Measurements from ENCODE around the gene ISM1.

ISM1 gene

DNA sequence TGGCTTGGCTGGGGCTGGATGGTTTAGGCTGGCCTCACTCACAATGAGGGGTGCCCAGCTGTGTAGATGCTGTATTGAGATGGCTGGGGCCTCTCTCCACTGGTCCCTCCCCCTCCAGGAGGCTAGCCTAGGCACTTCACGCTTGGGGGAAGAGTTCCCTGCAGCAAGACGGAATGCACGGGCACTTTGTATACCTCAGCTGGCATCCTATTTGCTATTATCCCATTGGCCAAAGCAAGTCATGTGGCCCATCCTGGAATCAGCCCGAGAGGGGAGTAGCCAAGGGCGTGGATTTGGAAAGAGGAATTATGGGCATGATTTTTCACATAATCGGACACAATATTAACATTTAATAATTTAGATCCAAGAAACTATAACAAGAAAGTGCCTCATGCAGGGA is 64.3 kb downstream of the ISM1 start:
- Histone ChIP-seq H3K9me3 (ENCODE audit: control insufficient read depth, low read length) (no peaks in the 10 kb centered on the region), H3K4me2 (ENCODE audit: low read length) (no peak overlapping the region), H3K27me3 (ENCODE audit: control insufficient read depth, insufficient read depth, low read length) (no peaks in the 10 kb centered on the region), H3K4me1 (no peaks in the 10 kb centered on the region), H3K9ac (no peak overlapping the region), H3K27ac (no peak overlapping the region), H3K4me3 (ENCODE audit: low read depth, low read length) (no peak overlapping the region), H3K79me2 (no peaks in the 10 kb centered on the region), H2AFZ (no peak overlapping the region), H3K36me3 (ENCODE audit: control insufficient read depth, insufficient read depth, low read length) (no peaks in the 10 kb centered on the region)
- TF ChIP-seq, protein P1, sequence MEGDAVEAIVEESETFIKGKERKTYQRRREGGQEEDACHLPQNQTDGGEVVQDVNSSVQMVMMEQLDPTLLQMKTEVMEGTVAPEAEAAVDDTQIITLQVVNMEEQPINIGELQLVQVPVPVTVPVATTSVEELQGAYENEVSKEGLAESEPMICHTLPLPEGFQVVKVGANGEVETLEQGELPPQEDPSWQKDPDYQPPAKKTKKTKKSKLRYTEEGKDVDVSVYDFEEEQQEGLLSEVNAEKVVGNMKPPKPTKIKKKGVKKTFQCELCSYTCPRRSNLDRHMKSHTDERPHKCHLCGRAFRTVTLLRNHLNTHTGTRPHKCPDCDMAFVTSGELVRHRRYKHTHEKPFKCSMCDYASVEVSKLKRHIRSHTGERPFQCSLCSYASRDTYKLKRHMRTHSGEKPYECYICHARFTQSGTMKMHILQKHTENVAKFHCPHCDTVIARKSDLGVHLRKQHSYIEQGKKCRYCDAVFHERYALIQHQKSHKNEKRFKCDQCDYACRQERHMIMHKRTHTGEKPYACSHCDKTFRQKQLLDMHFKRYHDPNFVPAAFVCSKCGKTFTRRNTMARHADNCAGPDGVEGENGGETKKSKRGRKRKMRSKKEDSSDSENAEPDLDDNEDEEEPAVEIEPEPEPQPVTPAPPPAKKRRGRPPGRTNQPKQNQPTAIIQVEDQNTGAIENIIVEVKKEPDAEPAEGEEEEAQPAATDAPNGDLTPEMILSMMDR (IDR thresholded peaks at IDR 0.05) = no peak

DNA sequence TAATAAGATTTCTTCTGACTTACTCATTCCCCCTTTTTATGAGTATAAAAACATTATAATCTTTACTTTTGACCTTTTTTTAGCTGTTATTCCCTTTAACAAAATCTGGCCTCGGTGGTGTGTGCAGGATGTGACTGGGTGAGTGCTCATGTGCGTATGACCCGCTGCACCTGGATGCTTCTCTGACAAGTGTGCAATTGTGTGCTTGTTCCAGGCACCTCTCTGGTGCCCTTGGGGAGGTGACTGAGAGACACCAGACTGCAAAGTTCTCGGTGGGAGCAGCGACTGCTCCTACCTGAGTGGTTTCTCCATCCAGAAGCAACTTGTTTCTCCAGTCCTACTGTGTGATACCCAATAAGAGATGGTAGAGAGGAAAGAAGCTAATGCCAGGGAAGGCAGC is 65.0 kb downstream of the ISM1 start:
- TF ChIP-seq, protein P1 (IDR thresholded peaks at IDR 0.05) = no peak
- no peaks in the 10 kb centered on the region for H3K4me1 ChIP-seq
- no peaks in the 10 kb centered on the region for H3K27me3 ChIP-seq (ENCODE audit: control insufficient read depth, insufficient read depth, low read length)
- H3K36me3 ChIP-seq (ENCODE audit: control insufficient read depth, insufficient read depth, low read length) = no peaks in the 10 kb centered on the region
- no peak overlapping the region for H3K4me2 ChIP-seq (ENCODE audit: low read length)
- no peaks in the 10 kb centered on the region for H3K9me3 ChIP-seq (ENCODE audit: control insufficient read depth, low read length)
- H3K9ac ChIP-seq = no peak overlapping the region
- H2AFZ ChIP-seq = no peak overlapping the region
- H3K27ac ChIP-seq = no peak overlapping the region
- no peaks in the 10 kb centered on the region for H3K79me2 ChIP-seq
- no peak overlapping the region for H3K4me3 ChIP-seq (ENCODE audit: low read depth, low read length)

DNA sequence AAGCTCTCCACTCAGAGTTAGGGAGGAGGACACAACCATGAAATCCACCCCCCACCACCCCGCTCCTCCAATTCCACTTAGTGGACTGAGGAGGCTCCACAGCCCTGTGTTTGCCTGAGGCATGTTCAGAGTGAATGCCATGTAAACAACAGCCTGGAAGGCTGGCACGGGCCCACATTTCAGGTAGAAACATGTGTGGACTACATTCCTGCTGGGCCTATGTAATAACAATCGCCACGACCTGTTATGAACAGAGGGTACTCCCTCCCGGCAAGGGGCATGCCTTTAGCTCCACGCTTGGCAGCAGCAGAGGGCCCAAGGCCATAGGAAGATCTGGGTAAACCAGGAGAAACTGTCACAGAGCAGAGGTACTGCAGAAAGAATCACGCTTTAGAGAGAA is 65.5 kb downstream of the ISM1 start:
- Histone ChIP-seq H3K9me3 (ENCODE audit: control insufficient read depth, low read length) (no peaks in the 10 kb centered on the region), H3K4me3 (ENCODE audit: low read depth, low read length) (no peak overlapping the region), H2AFZ (no peak overlapping the region), H3K4me2 (ENCODE audit: low read length) (no peak overlapping the region), H3K9ac (no peak overlapping the region), H3K4me1 (no peaks in the 10 kb centered on the region), H3K36me3 (ENCODE audit: control insufficient read depth, insufficient read depth, low read length) (no peaks in the 10 kb centered on the region), H3K79me2 (no peaks in the 10 kb centered on the region), H3K27me3 (ENCODE audit: control insufficient read depth, insufficient read depth, low read length) (no peaks in the 10 kb centered on the region), H3K27ac (no peak overlapping the region)
- TF ChIP-seq, protein P1 (IDR thresholded peaks at IDR 0.05) = no peak

DNA sequence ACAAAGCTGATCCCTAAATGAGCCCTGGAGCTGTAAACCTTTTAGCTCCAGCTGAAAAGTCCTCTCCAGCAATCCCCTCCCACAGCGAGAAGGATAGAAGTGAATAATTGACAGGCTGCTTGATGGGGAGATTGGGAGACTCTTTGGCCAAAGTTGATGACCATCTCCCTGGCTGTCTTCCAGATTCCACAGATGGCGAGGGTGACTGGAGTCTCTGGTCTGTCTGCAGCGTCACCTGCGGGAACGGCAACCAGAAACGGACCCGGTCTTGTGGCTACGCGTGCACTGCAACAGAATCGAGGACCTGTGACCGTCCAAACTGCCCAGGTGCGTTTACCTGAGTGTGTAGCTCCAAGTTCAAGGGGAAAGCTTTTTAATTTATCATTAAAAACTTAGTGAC is 67.3 kb downstream of the ISM1 start:
- Histone ChIP-seq H3K36me3 (ENCODE audit: control insufficient read depth, insufficient read depth, low read length) (no peaks in the 10 kb centered on the region), H3K4me3 (ENCODE audit: low read depth, low read length) (no peak overlapping the region), H2AFZ (no peak overlapping the region), H3K9ac (no peak overlapping the region), H3K27me3 (ENCODE audit: control insufficient read depth, insufficient read depth, low read length) (no peaks in the 10 kb centered on the region), H3K4me2 (ENCODE audit: low read length) (no peak overlapping the region), H3K27ac (no peak overlapping the region), H3K9me3 (ENCODE audit: control insufficient read depth, low read length) (no peaks in the 10 kb centered on the region), H3K4me1 (no peaks in the 10 kb centered on the region), H3K79me2 (no peaks in the 10 kb centered on the region)
- TF ChIP-seq, protein P1 (IDR thresholded peaks at IDR 0.05) = no peak

DNA sequence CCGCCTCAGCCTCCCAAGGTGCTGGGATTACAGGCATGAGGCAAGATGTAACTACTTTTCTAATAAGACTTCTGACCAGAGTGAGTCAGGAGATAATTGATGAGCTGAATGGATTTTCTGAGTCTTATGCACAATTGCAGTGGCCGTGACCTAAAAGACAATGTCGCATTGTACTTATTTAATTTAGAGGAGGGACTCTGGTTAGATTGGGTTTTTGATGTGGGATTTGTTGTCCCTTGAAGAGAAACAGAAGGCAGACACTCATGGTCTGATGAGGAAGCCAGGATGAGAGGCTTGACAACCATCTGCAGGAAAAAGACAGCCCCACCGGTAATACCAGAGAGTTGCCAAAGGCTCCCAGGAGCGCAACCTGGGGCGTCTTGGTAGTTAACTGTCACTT is 68.0 kb downstream of the ISM1 start:
- Histone ChIP-seq H3K36me3 (ENCODE audit: control insufficient read depth, insufficient read depth, low read length) (no peaks in the 10 kb centered on the region), H3K27me3 (ENCODE audit: control insufficient read depth, insufficient read depth, low read length) (no peaks in the 10 kb centered on the region), H3K27ac (no peak overlapping the region), H3K4me3 (ENCODE audit: low read depth, low read length) (no peak overlapping the region), H3K4me2 (ENCODE audit: low read length) (no peak overlapping the region), H2AFZ (no peak overlapping the region), H3K9me3 (ENCODE audit: control insufficient read depth, low read length) (no peaks in the 10 kb centered on the region), H3K4me1 (no peaks in the 10 kb centered on the region), H3K9ac (no peak overlapping the region), H3K79me2 (no peaks in the 10 kb centered on the region)
- TF ChIP-seq, protein P1 (IDR thresholded peaks at IDR 0.05) = no peak
